Activated CD4-positive, alpha-beta T cell treated with anti-CD3 and anti-CD28 coated beads for 4 hours (primary cell): ENCODE data around the gene PCSK2.
A peak's percentile ranks its signal among the peaks of the same experiment; 100 is the strongest.

Experiments
- DNase-seq, 2 donors: peaks; one replicate each; pipeline ENCODE4 v3.0.0-alpha.2; 2020

The PCSK2 gene

GRCh38 chr20:17403461-17403860 lies 176.6 kb downstream of the PCSK2 start:
- no peak for DNase-seq

GRCh38 chr20:17406051-17406590 lies 179.3 kb downstream of the PCSK2 start:
- DNase-seq: no peak

- DNase-seq: no peak
Measured at GRCh38 chr20:17407550-17407949, 180.7 kb downstream of the PCSK2 start.

GRCh38 chr20:17417225-17417624 lies 190.4 kb downstream of the PCSK2 start:
- DNase-seq: no peak

GRCh38 chr20:17418737-17419136 lies 191.9 kb downstream of the PCSK2 start:
- no peak for DNase-seq

GRCh38 chr20:17419479-17420041 lies 192.7 kb downstream of the PCSK2 start:
- DNase-seq: no peak

- no peak for DNase-seq
Measured at GRCh38 chr20:17421493-17421892, 194.7 kb downstream of the PCSK2 start.

- no peak for DNase-seq
Measured at GRCh38 chr20:17423782-17424181, 196.9 kb downstream of the PCSK2 start.

GRCh38 chr20:17427638-17428037 lies 200.8 kb downstream of the PCSK2 start:
- DNase-seq: no peak

GRCh38 chr20:17430125-17430950 lies 203.5 kb downstream of the PCSK2 start:
- DNase-seq: no peak

- peak; percentile 22 to 38 for DNase-seq
Measured at GRCh38 chr20:17431621-17432364, 205.0 kb downstream of the PCSK2 start.

GRCh38 chr20:17436664-17437063 lies 209.8 kb downstream of the PCSK2 start:
- DNase-seq: no peak

GRCh38 chr20:17437251-17437650 lies 210.4 kb downstream of the PCSK2 start:
- DNase-seq: no peak

- DNase-seq: no peak
Measured at GRCh38 chr20:17438436-17439039, 211.7 kb downstream of the PCSK2 start.

- no peak for DNase-seq
Measured at GRCh38 chr20:17439616-17440296, 212.9 kb downstream of the PCSK2 start.

GRCh38 chr20:17441745-17442144 lies 214.9 kb downstream of the PCSK2 start:
- DNase-seq: no peak

GRCh38 chr20:17442588-17442987 lies 215.7 kb downstream of the PCSK2 start:
- DNase-seq: no peak

- no peak for DNase-seq
Measured at GRCh38 chr20:17443131-17443858, 216.5 kb downstream of the PCSK2 start.

GRCh38 chr20:17444091-17444490 lies 217.3 kb downstream of the PCSK2 start:
- DNase-seq: no peak

GRCh38 chr20:17445543-17445942 lies 218.7 kb downstream of the PCSK2 start:
- DNase-seq: no peak

GRCh38 chr20:17446171-17446570 lies 219.3 kb downstream of the PCSK2 start:
- no peak for DNase-seq

- no peak for DNase-seq
Measured at GRCh38 chr20:17448071-17448470, 221.2 kb downstream of the PCSK2 start.
